ENCODE measurements around the gene TMEM63C.
"Not testable (repeated sequence)": the region's sequence is repeated elsewhere in the genome, so short reads cannot be mapped to it uniquely, and the experiment has no call there.

The TMEM63C gene

GRCh38 chr14:77276295-77276935 lies 94.8 kb downstream of the TMEM63C start:
- no peak for TF ChIP-seq CTCF (IDR thresholded peaks at IDR 0.05; ENCODE audit: insufficient read depth, low read length, missing control alignments)
- no peak for DNase-seq (ENCODE audit: low read depth, low spot score)
- POLR2A ChIA-PET: interaction anchor here (0.6 kb wide), 1 partner anchor 59 kb away, joined by 3 read pairs; no protein-coding TSS in a partner anchor
- CTCF ChIA-PET: interaction anchor here (0.9 to 4.2 kb wide), 3 partner anchors 24 to 125 kb away, joined by 3 to 14 read pairs (median 3); no protein-coding TSS in a partner anchor
- no peak overlapping the region for H3K4me3 ChIP-seq (ENCODE audit: low read depth, low read length)

DNA sequence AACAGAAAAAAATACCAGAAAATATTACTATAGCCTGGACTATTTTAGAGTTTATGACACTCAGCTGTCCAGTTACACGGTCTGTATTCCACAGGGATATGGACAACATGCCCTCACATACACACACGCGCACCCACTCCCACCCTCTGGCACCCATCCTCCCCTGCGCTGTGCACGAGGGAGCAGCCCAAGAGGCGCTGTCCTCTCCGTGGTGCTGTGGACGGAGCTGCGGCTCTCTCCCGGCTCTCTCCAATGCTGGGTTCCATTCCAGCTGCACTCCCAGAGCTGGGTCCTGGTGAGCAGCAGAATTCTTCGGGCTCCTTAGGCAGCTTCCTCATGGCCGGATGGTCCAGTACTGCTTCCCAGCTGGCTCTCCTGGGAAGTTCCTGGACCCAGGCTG lies 95.4 kb downstream of the TMEM63C start:
- ChIA-PET CTCF (interaction anchor here (4.2 kb wide), 1 partner anchor 39 kb away, joined by 14 read pairs; no protein-coding TSS in a partner anchor), POLR2A (no interaction called here)
- no peak overlapping the region for H3K4me3 ChIP-seq (ENCODE audit: low read depth, low read length)
- DNase-seq (ENCODE audit: low read depth, low spot score): no peak
- TF ChIP-seq CTCF (IDR thresholded peaks at IDR 0.05; ENCODE audit: insufficient read depth, low read length, missing control alignments): no peak

DNA sequence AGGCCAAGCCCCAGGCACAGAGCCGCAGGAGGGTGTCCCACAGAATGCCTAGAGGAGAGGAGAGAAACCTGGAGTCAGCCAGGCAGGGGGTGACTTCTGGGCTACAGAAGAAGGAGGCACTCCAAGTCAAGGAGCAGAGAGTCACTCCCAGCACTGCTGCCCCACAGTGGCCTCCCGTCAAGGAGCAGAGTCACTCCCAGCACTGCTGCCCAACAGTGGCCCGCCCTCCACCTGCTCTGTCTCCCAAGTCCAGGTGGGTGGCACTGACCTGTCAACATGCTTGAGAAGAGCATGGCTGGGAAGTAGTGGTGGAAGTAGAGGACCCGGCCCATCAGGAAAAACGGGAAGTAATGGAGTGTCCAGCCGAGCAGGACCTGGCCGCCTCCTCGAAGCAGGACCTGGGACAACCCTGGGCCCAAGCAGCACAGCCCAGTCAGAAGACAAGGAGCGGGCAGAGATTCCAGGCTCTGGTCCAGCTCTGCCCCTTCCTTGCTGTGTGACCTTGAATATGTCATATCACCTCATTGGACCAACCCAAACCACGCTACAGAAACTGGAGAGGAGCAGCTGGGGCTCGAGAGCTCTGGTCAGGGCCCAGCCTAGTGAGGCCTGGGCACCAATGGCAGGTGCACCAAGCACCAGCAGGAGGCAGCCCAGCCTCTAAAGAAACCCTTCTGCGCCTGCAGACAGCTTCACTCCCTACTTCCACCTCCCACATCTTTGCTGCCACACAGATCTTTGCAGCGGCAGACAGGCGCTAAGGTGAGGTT lies 97.0 kb downstream of the TMEM63C start:
- no peak for DNase-seq (ENCODE audit: low read depth, low spot score)
- ChIA-PET POLR2A (no interaction called here), CTCF (no interaction called here)
- TF ChIP-seq CTCF (IDR thresholded peaks at IDR 0.05; ENCODE audit: insufficient read depth, low read length, missing control alignments): no peak
- no peak overlapping the region for H3K4me3 ChIP-seq (ENCODE audit: low read depth, low read length)

DNA sequence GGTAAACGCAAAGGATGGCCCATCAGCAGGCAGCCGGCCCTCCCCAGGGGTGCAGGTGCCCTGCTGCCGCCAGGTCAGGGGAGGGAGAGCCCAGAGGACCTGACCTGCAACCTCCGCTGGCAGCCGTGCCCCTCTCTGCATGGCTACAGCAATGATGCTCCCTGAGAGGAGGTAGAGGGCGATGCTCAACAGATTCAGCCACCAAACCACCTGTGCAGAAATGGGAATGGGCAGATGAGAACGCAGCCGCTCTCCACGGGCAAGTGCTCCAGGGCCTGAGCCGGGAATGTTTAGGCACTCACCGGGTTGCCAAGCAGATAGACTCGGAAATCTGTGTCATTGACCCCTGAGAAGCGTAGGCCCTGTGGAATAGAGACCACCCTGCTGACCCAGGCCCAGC lies 98.1 kb downstream of the TMEM63C start:
- no peak overlapping the region for H3K4me3 ChIP-seq (ENCODE audit: low read depth, low read length)
- no peak for DNase-seq (ENCODE audit: low read depth, low spot score)
- CTCF ChIA-PET: interaction anchor here (8.8 kb wide), 1 partner anchor 21 kb away, joined by 62 read pairs; no protein-coding TSS in a partner anchor
- POLR2A ChIA-PET: no interaction called here
- TF ChIP-seq CTCF (IDR thresholded peaks at IDR 0.05; ENCODE audit: insufficient read depth, low read length, missing control alignments): no peak

DNA sequence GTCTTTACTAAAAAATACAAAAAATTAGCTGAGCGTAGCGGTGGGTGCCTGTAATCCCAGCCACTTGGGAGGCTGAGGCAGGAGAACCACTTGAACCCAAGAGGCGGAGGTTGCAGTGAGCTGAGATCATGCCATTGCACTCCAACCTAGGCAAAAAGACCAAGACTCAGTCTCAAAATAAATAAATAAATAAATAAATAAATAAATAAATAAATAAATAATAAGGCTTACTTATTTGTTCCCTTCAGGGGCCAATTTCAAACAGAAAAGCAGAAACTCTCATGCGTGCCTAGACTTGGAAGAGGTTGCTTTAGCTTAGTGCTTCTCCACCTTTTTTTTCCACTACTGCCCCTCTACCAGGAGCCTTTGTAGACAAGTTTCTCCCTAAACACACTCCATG lies 99.3 kb downstream of the TMEM63C start:
- CTCF ChIA-PET: interaction anchor here (1.4 to 8.8 kb wide), 2 partner anchors 20 to 36 kb away, joined by 4 to 62 read pairs; no protein-coding TSS in a partner anchor
- H3K4me3 ChIP-seq (ENCODE audit: low read depth, low read length); POLR2A ChIA-PET; DNase-seq (ENCODE audit: low read depth, low spot score): not testable (repeated sequence)

- ChIA-PET POLR2A (no interaction called here), CTCF (interaction anchor here (1.4 to 8.8 kb wide), 2 partner anchors 19 to 35 kb away, joined by 4 to 62 read pairs; no protein-coding TSS in a partner anchor)
- no peak for TF ChIP-seq CTCF (IDR thresholded peaks at IDR 0.05; ENCODE audit: insufficient read depth, low read length, missing control alignments)
- H3K4me3 ChIP-seq (ENCODE audit: low read depth, low read length): no peak overlapping the region
- DNase-seq (ENCODE audit: low read depth, low spot score): no peak
Observed at GRCh38 chr14:77281852-77282410, 100.3 kb downstream of the TMEM63C start.

Measured in AG04449 (cell line).